ENCODE measurements around the gene CC2D1B.

DNA sequence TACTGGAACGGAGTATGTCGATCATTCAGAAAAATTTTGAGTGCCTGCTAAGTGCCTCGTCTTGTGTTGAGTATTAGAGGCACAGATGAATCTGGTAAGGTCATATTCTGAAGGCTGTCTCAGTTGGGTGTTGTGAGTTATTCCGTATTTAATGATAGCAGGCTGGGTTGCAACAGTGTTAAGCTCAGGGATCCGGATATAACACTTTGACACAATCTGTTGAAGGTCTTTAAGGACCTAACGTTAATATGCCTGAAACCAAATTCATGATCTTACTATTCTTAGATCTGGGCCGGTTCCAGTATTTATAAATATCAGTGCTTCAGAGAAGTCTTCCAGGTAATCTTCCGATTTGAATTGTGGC lies 39.0 kb upstream of the CC2D1B start:
- TF ChIP-seq RCOR1 (IDR thresholded peaks at IDR 0.05; ENCODE audit: insufficient replicate concordance, low read length) = no peak
- TF ChIP-seq POLR2A (IDR thresholded peaks at IDR 0.05; ENCODE audit: low read depth, low read length) = no peak
- no peak for TF ChIP-seq FOS (IDR thresholded peaks at IDR 0.05; ENCODE audit: low read depth, low read length)
- TF ChIP-seq, protein P1, sequence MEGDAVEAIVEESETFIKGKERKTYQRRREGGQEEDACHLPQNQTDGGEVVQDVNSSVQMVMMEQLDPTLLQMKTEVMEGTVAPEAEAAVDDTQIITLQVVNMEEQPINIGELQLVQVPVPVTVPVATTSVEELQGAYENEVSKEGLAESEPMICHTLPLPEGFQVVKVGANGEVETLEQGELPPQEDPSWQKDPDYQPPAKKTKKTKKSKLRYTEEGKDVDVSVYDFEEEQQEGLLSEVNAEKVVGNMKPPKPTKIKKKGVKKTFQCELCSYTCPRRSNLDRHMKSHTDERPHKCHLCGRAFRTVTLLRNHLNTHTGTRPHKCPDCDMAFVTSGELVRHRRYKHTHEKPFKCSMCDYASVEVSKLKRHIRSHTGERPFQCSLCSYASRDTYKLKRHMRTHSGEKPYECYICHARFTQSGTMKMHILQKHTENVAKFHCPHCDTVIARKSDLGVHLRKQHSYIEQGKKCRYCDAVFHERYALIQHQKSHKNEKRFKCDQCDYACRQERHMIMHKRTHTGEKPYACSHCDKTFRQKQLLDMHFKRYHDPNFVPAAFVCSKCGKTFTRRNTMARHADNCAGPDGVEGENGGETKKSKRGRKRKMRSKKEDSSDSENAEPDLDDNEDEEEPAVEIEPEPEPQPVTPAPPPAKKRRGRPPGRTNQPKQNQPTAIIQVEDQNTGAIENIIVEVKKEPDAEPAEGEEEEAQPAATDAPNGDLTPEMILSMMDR (conservative IDR thresholded peaks at IDR 0.05; ENCODE audit: low read depth, low read length) = no peak
- TF ChIP-seq CEBPB (IDR thresholded peaks at IDR 0.05; ENCODE audit: low read depth, low read length) = no peak
- TF ChIP-seq, protein P2, sequence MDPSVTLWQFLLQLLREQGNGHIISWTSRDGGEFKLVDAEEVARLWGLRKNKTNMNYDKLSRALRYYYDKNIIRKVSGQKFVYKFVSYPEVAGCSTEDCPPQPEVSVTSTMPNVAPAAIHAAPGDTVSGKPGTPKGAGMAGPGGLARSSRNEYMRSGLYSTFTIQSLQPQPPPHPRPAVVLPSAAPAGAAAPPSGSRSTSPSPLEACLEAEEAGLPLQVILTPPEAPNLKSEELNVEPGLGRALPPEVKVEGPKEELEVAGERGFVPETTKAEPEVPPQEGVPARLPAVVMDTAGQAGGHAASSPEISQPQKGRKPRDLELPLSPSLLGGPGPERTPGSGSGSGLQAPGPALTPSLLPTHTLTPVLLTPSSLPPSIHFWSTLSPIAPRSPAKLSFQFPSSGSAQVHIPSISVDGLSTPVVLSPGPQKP (IDR thresholded peaks at IDR 0.05; ENCODE audit: borderline replicate concordance, low read depth, low read length) = no peak
- TF ChIP-seq SMC3 (IDR thresholded peaks at IDR 0.05; ENCODE audit: low read depth, low read length) = no peak
- TF ChIP-seq MAFK (IDR thresholded peaks at IDR 0.05; ENCODE audit: low read depth, low read length) = no peak
- no peak for TF ChIP-seq MAZ (IDR thresholded peaks at IDR 0.05; ENCODE audit: borderline replicate concordance, low read depth, low read length)
- TF ChIP-seq RAD21 (IDR thresholded peaks at IDR 0.05; ENCODE audit: low read length) = no peak
- TF ChIP-seq, protein P3, sequence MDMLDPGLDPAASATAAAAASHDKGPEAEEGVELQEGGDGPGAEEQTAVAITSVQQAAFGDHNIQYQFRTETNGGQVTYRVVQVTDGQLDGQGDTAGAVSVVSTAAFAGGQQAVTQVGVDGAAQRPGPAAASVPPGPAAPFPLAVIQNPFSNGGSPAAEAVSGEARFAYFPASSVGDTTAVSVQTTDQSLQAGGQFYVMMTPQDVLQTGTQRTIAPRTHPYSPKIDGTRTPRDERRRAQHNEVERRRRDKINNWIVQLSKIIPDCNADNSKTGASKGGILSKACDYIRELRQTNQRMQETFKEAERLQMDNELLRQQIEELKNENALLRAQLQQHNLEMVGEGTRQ (IDR thresholded peaks at IDR 0.05; ENCODE audit: low read depth, low read length) = no peak
- no peak for TF ChIP-seq MXI1 (IDR thresholded peaks at IDR 0.05; ENCODE audit: borderline replicate concordance, low read depth, low read length)

Measured in IMR-90 (cell line).